RWPE1 (cell line): Measurements from ENCODE around the gene PPP1R11.
"Not testable (repeated sequence)": the region's sequence is repeated elsewhere in the genome, so short reads cannot be mapped to it uniquely, and the experiment has no call there.

ENCODE experiments used
- CTCF ChIA-PET: fragments of 350-600 bp; sonication (Branson Sonifier 250); formaldehyde crosslinking; extraction: SDS; loops from one replicate; lab custom pipeline; 2021; lab: Yijun Ruan, JAX
- POLR2A ChIA-PET: fragments of 400-600 bp; formaldehyde crosslinking; extraction: SDS; loops from one replicate; lab custom pipeline; 2020; ENCODE audit warnings: antibody characterized with exemption; ENCODE audit not compliant: low non-redundant PET; lab: Yijun Ruan, JAX
- DNase-seq: peaks from one replicate; pipeline ENCODE4 v3.0.0; 2012; ENCODE audit warnings: low spot score
- H3K27ac ChIP-seq: fragments of 450-650 bp; 2 replicates; pipeline ENCODE4 v1.5.1; 2017
- CTCF ChIP-seq: fragments of 450-650 bp; conservative IDR thresholded peaks from 2 replicates; pipeline ENCODE4 v1.5.1; 2017; ENCODE audit warnings: low read depth, mild to moderate bottlenecking

The PPP1R11 gene

GRCh38 chr6:30116724-30117123 is 49.7 kb downstream of the PPP1R11 start:
- H3K27ac ChIP-seq, result no peak overlapping the region
- POLR2A ChIA-PET, result no interaction called here
- no peak for TF ChIP-seq CTCF
- no peak for DNase-seq
- CTCF ChIA-PET, result interaction anchor here (0.7 to 1.1 kb wide), 2 partner anchors 12 to 320 kb away, joined by 3 to 4 read pairs; no protein-coding TSS in a partner anchor

- POLR2A ChIA-PET, DNase-seq, H3K27ac ChIP-seq: not testable (repeated sequence)
- CTCF ChIA-PET, result interaction anchor here (2.2 kb wide), 1 partner anchor 12 kb away, joined by 9 read pairs; no protein-coding TSS in a partner anchor
Measured at GRCh38 chr6:30118691-30119090, 51.7 kb downstream of the PPP1R11 start.
